K562 (cell line): ENCODE results near the gene SH3BGR. TPM values are rescaled to one million over a fixed set of nuclear protein-coding genes. Genes with fewer than 3 reads are reported as not detected.

Experiments
- ATAC-seq: fragments of 200-7000 bp; cut with Tn5 transposase; 3 replicates; pipeline ENCODE4 v1.9.1; 2020; ENCODE audit warnings: moderate library complexity
- BruUV-seq: library from RNA; stranded (reverse); fragments of 400-500 nt; replicated peaks from 2 replicates; lab custom pipeline; 2021; lab: Mats Ljungman, UMichigan
- CTCF ChIA-PET: fragments of 300-600 bp; formaldehyde crosslinking; extraction: SDS; loops from one replicate; lab custom pipeline; 2021; ENCODE audit warnings: low intra/inter-chr PET ratio; lab: Yijun Ruan, JAX
- POLR2A ChIA-PET: fragments of 300-600, 350-650 bp; sonication (Branson Sonifier 250); formaldehyde crosslinking; extraction: SDS; loops from one replicate; lab custom pipeline; 2021; ENCODE audit warnings: antibody characterized with exemption, inconsistent platforms; lab: Yijun Ruan, JAX
- DNase-seq, 4 experiments: peaks; one replicate each; pipeline versions ENCODE4 v3.0.0 to v3.0.0-alpha.2; 2011 to 2018; ENCODE audit warnings: low spot score in 3 of 4, mixed read lengths in 3 of 4; ENCODE audit errors: extremely low read depth in 1 of 4
- FAIRE-seq: peaks from 2 replicates; lab custom pipeline; 2011; peaks lifted over from hg19 to GRCh38; lab: Jason Lieb, UNC
- H2AFZ ChIP-seq: 2 replicates; pipeline ENCODE4 v1.6.0; 2011; ENCODE audit warnings: low read depth, low read length, control low read depth, inconsistent platforms
- H3K27ac ChIP-seq: fragments of 200-600 bp; 3 replicates; pipeline ENCODE4 v1.8.0; 2011; ENCODE audit warnings: low read depth, mild to moderate bottlenecking, control low read depth, inconsistent platforms, low read length, moderate library complexity, mixed read lengths; ENCODE audit errors: extremely low read depth
- H3K27me3 ChIP-seq, 2 experiments: fragments of 300-600 bp in 1 of 2; 2 replicates in 1 of 2; 3 replicates in 1 of 2; pipeline versions ENCODE4 v1.6.0 to v1.8.0; 2011; ENCODE audit warnings: inconsistent platforms in 2 of 2, low read length in 2 of 2, mild to moderate bottlenecking in 1 of 2, mixed read lengths in 1 of 2, moderate library complexity in 1 of 2; ENCODE audit not compliant: control insufficient read depth in 2 of 2, insufficient read depth in 2 of 2
- H3K36me3 ChIP-seq: fragments of 300-600 bp; 3 replicates; pipeline ENCODE4 v1.8.0; 2011; ENCODE audit warnings: mild to moderate bottlenecking, low read length, inconsistent platforms; ENCODE audit not compliant: control insufficient read depth, insufficient read depth
- H3K4me1 ChIP-seq, 2 experiments: fragments of 200-600 bp in 1 of 2; replicated peaks in 1 of 2; 2 replicates in 1 of 2; 3 replicates in 1 of 2; pipeline versions ENCODE4 v1.5.1 to v1.8.0; 2011; ENCODE audit warnings: inconsistent platforms in 2 of 2, low read length in 2 of 2, mild to moderate bottlenecking in 1 of 2, mixed read lengths in 1 of 2, moderate library complexity in 1 of 2; ENCODE audit not compliant: control insufficient read depth in 2 of 2, insufficient read depth in 2 of 2
- H3K4me2 ChIP-seq: 2 replicates; pipeline ENCODE4 v1.6.1; 2011; ENCODE audit warnings: low read length, control low read depth, inconsistent platforms, mixed read lengths; ENCODE audit not compliant: insufficient read depth
- H3K4me3 ChIP-seq: fragments of 200-600 bp; sonication (generic), shearing (Covaris generic); 2 replicates; pipeline ENCODE4 v1.5.1; 2016; ENCODE audit warnings: control low read depth, inconsistent platforms
- H3K79me2 ChIP-seq: fragments of 200-600 bp; 3 replicates; pipeline ENCODE4 v1.8.0; 2011; ENCODE audit warnings: low read length, inconsistent platforms; ENCODE audit not compliant: control insufficient read depth, insufficient read depth
- H3K9ac ChIP-seq, 2 experiments: 2 replicates each; pipeline versions ENCODE4 v1.6.0 to v1.6.1; 2011; ENCODE audit warnings: low read depth in 2 of 2, low read length in 2 of 2, control low read depth in 1 of 2, inconsistent platforms in 1 of 2, mild to moderate bottlenecking in 1 of 2, mixed read lengths in 1 of 2; ENCODE audit not compliant: insufficient read depth in 1 of 2
- H3K9me1 ChIP-seq: one replicate; pipeline ENCODE4 v1.6.0; 2011; ENCODE audit warnings: inconsistent platforms, mild to moderate bottlenecking, low read length, moderate library complexity; ENCODE audit not compliant: control insufficient read depth, insufficient read depth
- H3K9me3 ChIP-seq: replicated peaks from 2 replicates; pipeline ENCODE4 v1.5.1; 2011; ENCODE audit warnings: low read depth, low read length, inconsistent platforms; ENCODE audit not compliant: control insufficient read depth, insufficient read depth
- H4K20me1 ChIP-seq: replicated peaks from 2 replicates; pipeline ENCODE4 v1.6.1; 2011; ENCODE audit warnings: low read length, inconsistent platforms, mixed read lengths; ENCODE audit not compliant: control insufficient read depth, insufficient read depth
- CREB3L1 ChIP-seq: fragments of 450-650 bp; IDR thresholded peaks from 2 replicates; pipeline ENCODE4 v1.6.1; 2014; ENCODE audit warnings: low read depth, mild to moderate bottlenecking, moderate library complexity, borderline replicate concordance
- CREM ChIP-seq: IDR thresholded peaks from 2 replicates; pipeline ENCODE4 v1.6.1; 2014; ENCODE audit warnings: antibody characterized with exemption, low read depth
- ETV5 ChIP-seq: sonication (generic); formaldehyde crosslinking; IDR thresholded peaks from 2 replicates; pipeline ENCODE4 v1.4.0; 2020; ENCODE audit warnings: low read depth, mild to moderate bottlenecking, missing genetic modification reagents
- HMGXB4 ChIP-seq: sonication (generic); formaldehyde crosslinking; IDR thresholded peaks from 2 replicates; pipeline ENCODE4 v1.8.1; 2023; ENCODE audit warnings: mild to moderate bottlenecking, missing genetic modification reagents
- KLF13 ChIP-seq: fragments of 450-650 bp; IDR thresholded peaks from 2 replicates; pipeline ENCODE4 v1.6.1; 2016; ENCODE audit warnings: missing genetic modification characterization, low read depth, mild to moderate bottlenecking, missing compliant biosample characterization, moderate library complexity, borderline replicate concordance
- MAFF ChIP-seq: IDR thresholded peaks from 2 replicates; pipeline ENCODE4 v1.6.1; 2012; ENCODE audit warnings: low read length, improper control_type of control experiment
- PHF20 ChIP-seq: fragments of 450-650 bp; IDR thresholded peaks from 2 replicates; pipeline ENCODE4 v1.6.1; 2018; ENCODE audit not compliant: partially characterized antibody
- POLR2B ChIP-seq: fragments of 450-650 bp; IDR thresholded peaks from 2 replicates; pipeline ENCODE4 v1.6.1; 2018; ENCODE audit warnings: low read depth; ENCODE audit not compliant: partially characterized antibody
- SRSF1 ChIP-seq: fragments of 200-400 bp; formaldehyde crosslinking; IDR thresholded peaks from 2 replicates; pipeline ENCODE4 v1.6.1; 2017; ENCODE audit warnings: mild to moderate bottlenecking, low read depth, low read length, moderate library complexity
- TBL1XR1 ChIP-seq, 2 experiments: IDR thresholded peaks; 2 replicates each; pipeline ENCODE4 v1.6.1; 2012; ENCODE audit warnings: improper control_type of control experiment in 2 of 2, low read length in 2 of 2, mild to moderate bottlenecking in 1 of 2
- ZBTB34 ChIP-seq: fragments of 250-450 bp; sonication (Bioruptor Pico); IDR thresholded peaks from 2 replicates; pipeline ENCODE4 v1.8.0; 2021; ENCODE audit warnings: mild to moderate bottlenecking, moderate library complexity
- ZNF224 ChIP-seq: sonication (generic); formaldehyde crosslinking; IDR thresholded peaks from 2 replicates; pipeline ENCODE4 v1.8.0; 2022; ENCODE audit warnings: mild to moderate bottlenecking, missing genetic modification reagents
- ZNF239 ChIP-seq: fragments of 250-450 bp; sonication (Bioruptor Pico); IDR thresholded peaks from 2 replicates; pipeline ENCODE4 v1.4.0; 2020; ENCODE audit warnings: mild to moderate bottlenecking
- ZNF584 ChIP-seq: fragments of 200-800 bp; sonication (Bioruptor generic); IDR thresholded peaks from 2 replicates; pipeline ENCODE4 v1.6.1; 2016; ENCODE audit warnings: low read depth, mild to moderate bottlenecking, missing genetic modification characterization, missing compliant biosample characterization
- ZNF644 ChIP-seq: fragments of 200-800 bp; sonication (Bioruptor generic); IDR thresholded peaks from 2 replicates; pipeline ENCODE4 v1.6.1; 2016; ENCODE audit warnings: low read depth, missing genetic modification characterization, missing compliant biosample characterization
- WGBS: fragments of 100-300 bp; shearing (Covaris generic); methylation state at CpG from one replicate; pipeline ENCODE4 v1.1.6; 2016; ENCODE audit warnings: low coverage, mixed read lengths; ENCODE audit not compliant: insufficient coverage; ENCODE audit errors: missing lambda C conversion rate; 5-methylcytosine and 5-hydroxymethylcytosine counted together
- in situ Hi-C: fragments of 300-500 bp; cut with MboI; formaldehyde crosslinking; loops from 4 replicates; pipeline ENCODE4 v1.15.0; 2018; ENCODE audit warnings: inconsistent platforms, mixed read lengths
- intact Hi-C: fragments of 100-400 bp; cut with micrococcal nuclease; formaldehyde crosslinking; loops from 2 replicates; pipeline ENCODE4 v1.14.2; 2022
- polyA plus RNA-seq, 8 experiments: library from polyadenylated mRNA; depleted of rRNA in 4 of 8; stranded (reverse) in 5 of 8; unstranded in 3 of 8; fragments of >200 nt; fragmentation: Nextera tagmentation in 2 of 8; fragmentation: Illumina TruSeq in 1 of 8; extraction: Ambion mirVana in 2 of 8; extraction: Trizol in 1 of 8; gene quantifications; 2 replicates each; pipeline versions ENCODE4 v1.2.1 to v1.2.3, GENCODE V29; 2011 to 2014; ENCODE audit warnings: inconsistent platforms in 1 of 8, missing spikeins in 1 of 8
- total RNA-seq, 7 experiments: library from RNA; depleted of rRNA in 6 of 7; stranded (reverse); fragments of >200 nt in 6 of 7; fragmentation: Illumina TruSeq in 2 of 7; extraction: Trizol in 2 of 7; gene quantifications; 2 replicates each; pipeline versions ENCODE4 v1.2.1 to v1.2.3, GENCODE V29; 2011 to 2021; ENCODE audit warnings: low replicate concordance in 1 of 7

Gene SH3BGR
- total and polyA plus RNA-seq, 9 of the 15 experiments (the other 6 are each of a cell fraction or from before 2014, with no cell fraction given): 6.6 to 42.9 (median 25.6) TPM

- Histone ChIP-seq H3K27ac (no peak overlapping the region), H3K4me1 (no peaks in the 10 kb centered on the region), H3K9ac (no peak overlapping the region), H3K79me2 (no peaks in the 10 kb centered on the region), H3K4me3 (no peak overlapping the region), H3K9me1 (no peaks in the 10 kb centered on the region), H3K9me3 (no peaks in the 10 kb centered on the region), H4K20me1 (no peaks in the 10 kb centered on the region; the same call in 1 of the 2 replicates), H2AFZ (no peak overlapping the region), H3K4me2 (no peak overlapping the region), H3K36me3 (no peaks in the 10 kb centered on the region; the same call in 2 of the 3 replicates), H3K27me3 (no peaks in the 10 kb centered on the region)
- POLR2A ChIA-PET: interaction anchor here (1.4 kb wide), 1 partner anchor 14 kb away, joined by 6 read pairs; no protein-coding TSS in a partner anchor
- no TSS peak for BruUV-seq
- FAIRE-seq (no peak), DNase-seq (no peak), ATAC-seq (peak; percentile 31; the same call in 2 of the 3 replicates)
- intact Hi-C loops (no loop called here), in situ Hi-C loops (no loop called here)
- CTCF ChIA-PET: no interaction called here
- TF ChIP-seq SRSF1 (no peak), ZBTB34 (CRISPR knock-in tag) (no peak), ZNF239 (CRISPR knock-in tag) (no peak), ETV5 (CRISPR knock-in tag) (no peak), MAFF (no peak), PHF20 (no peak), ZNF584 (CRISPR knock-in tag) (no peak), ZNF224 (CRISPR knock-in tag) (no peak), KLF13 (tag) (no peak), CREM (no peak), CREB3L1 (no peak), ZNF644 (no peak), POLR2B (no peak), TBL1XR1 (IDR thresholded peaks at IDR 0.05; ENCODE audit: low read length in 2 of 2) (no peak), HMGXB4 (CRISPR knock-in tag) (no peak)
- TF ChIP-seq, all 486 proteins: peak for 0
- WGBS: 8% methylated on average over 6 of the region's 6 CpGs
These were observed 52.5 kb downstream of the SH3BGR start for GRCh38 chr21:39504230-39504629.
